ENCODE measurements around the gene CRYL1.

The CRYL1 gene, protein sequence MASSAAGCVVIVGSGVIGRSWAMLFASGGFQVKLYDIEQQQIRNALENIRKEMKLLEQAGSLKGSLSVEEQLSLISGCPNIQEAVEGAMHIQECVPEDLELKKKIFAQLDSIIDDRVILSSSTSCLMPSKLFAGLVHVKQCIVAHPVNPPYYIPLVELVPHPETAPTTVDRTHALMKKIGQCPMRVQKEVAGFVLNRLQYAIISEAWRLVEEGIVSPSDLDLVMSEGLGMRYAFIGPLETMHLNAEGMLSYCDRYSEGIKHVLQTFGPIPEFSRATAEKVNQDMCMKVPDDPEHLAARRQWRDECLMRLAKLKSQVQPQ

DNA sequence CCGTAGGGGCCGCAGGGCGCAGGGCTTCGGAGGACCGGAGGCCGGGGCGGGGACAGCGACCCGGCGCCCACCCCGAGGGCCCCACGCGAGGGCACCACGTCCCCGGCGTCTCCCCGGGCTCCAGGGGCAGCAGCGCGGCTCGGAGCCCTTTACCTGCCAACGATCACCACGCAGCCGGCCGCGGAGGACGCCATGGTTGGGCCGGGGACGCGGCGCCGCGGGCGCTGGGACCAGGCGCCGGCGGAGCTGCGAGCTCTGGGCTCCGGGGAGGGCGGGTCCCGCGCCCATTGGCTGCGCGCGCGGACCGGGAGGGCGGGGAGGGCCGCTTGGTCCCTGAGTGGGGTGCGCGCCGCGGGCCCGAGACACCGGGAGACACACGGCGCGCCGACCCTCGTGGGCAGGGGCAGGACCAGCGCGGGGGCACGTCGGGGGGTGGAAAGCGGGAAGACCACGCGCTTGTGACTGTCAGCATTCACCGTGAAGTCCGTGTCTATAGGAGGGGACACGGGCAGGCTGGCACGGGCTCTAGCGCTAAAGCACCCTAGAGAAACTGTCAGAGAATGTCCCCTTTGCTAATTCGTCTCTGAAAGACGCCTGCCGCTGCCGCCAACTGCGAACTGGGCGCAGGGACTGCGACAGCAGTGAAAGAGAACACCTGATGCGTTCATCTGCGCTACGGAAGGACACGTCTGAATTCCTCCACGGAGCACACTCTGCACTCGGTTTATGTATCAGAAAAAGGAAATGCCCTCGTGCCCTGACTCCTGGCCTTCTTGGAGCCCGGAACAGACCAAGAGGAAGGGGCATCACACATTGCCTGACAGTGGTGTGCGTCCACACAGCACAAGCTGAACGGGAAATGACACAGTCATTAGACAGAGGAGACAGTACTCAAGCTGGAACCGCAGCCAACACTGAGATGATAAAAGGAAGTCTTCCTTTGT is at the start of gene CRYL1:
Gene CRYL1, minus strand, starts transcription at position 257 of the 944 bp plus-strand sequence. Its CDS starts 63 bp downstream, at position 194.
- no peak for DNase-seq (ENCODE audit: low read depth)

GRCh38 chr13:20573636-20574035 is 48.0 kb upstream of the CRYL1 start:
- no peak for DNase-seq (ENCODE audit: low read depth)

- no peak for DNase-seq (ENCODE audit: low read depth)
Observed at GRCh38 chr13:20573186-20573585, 47.5 kb upstream of the CRYL1 start.

- no peak for DNase-seq (ENCODE audit: low read depth)
Observed at GRCh38 chr13:20571676-20572075, 46.0 kb upstream of the CRYL1 start.

GRCh38 chr13:20570517-20570916 is 44.9 kb upstream of the CRYL1 start:
- DNase-seq (ENCODE audit: low read depth) = no peak

GRCh38 chr13:20567881-20568528 is 42.3 kb upstream of the CRYL1 start:
- no peak for DNase-seq (ENCODE audit: low read depth)

DNA sequence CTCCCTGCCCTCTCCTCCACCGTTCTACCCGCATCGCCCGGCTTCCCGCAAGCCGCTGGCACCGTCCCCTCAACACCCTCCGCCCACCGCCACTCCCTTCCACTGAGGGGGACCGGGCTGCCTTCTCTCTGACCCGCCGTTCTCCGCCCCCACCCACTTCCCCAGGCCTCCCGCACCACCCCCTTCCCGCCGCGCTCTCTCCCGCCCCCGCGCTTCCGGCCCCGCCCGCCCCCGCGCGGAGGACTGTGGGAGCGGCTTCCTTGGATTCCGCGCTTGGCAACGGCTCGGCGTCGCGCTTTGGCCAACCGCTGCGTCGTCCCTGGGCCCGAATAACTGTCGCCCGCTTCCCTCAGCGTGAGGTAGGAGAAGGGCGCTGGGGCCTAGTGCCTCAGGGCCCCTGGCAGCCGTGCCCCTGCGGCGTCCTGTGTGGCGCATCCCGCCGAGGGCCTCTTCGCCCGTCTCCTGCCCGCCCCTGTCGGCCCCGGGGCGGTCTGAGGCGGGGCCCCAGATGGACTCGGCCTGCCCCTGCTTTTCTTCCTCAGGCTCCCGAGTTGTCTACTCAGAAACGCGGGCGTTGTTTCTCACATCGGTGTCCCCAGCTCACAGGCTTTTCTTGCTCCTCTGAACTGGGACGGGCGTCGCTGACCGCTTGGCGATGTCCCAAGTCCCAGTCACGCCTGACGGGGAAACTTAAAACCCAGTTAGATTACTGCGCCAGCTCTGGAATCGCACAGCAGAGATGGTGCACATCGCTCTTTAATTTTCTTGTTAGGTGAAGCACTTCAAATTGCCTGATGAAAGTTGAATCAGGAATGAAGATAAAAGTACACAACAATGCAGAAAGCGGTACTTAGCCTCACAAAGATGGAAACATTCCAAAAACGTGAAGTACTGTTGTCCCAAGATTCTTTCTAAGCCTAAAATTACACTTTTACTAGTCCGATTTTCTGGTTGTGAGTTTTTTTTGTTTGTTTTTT is 41.5 kb upstream of the CRYL1 start, which contains the start of gene IFT88:
Gene IFT88, plus strand, starts transcription at position 260 of the 977 bp plus-strand sequence. CDS start 7,229 bp downstream, outside the sequence.
- peak; percentile 35 for DNase-seq (ENCODE audit: low read depth)

GRCh38 chr13:20566468-20566897 is 40.8 kb upstream of the CRYL1 start:
- peak; percentile 34 for DNase-seq (ENCODE audit: low read depth)

GRCh38 chr13:20565115-20565736 is 39.6 kb upstream of the CRYL1 start:
- no peak for DNase-seq (ENCODE audit: low read depth)

DNA sequence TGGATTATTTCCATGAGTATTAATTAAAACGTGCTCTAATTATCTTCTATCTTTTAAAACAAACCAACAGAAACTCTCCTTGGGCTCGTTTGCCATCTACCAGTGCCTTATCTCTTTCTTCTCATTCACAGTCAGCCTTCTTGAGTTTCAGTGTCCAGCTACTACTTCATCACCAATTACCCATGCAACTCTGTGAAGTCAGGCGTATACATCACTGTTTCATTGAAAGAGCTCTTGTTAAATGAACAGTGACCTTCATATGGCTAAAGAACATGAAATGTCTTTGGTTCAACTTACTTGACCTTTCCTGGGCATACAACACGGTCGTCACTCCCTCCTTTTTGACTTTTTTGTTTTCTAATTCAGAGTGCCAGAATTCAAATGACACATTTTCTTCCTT is 36.1 kb upstream of the CRYL1 start:
- no peak for DNase-seq (ENCODE audit: low read depth)

DNA sequence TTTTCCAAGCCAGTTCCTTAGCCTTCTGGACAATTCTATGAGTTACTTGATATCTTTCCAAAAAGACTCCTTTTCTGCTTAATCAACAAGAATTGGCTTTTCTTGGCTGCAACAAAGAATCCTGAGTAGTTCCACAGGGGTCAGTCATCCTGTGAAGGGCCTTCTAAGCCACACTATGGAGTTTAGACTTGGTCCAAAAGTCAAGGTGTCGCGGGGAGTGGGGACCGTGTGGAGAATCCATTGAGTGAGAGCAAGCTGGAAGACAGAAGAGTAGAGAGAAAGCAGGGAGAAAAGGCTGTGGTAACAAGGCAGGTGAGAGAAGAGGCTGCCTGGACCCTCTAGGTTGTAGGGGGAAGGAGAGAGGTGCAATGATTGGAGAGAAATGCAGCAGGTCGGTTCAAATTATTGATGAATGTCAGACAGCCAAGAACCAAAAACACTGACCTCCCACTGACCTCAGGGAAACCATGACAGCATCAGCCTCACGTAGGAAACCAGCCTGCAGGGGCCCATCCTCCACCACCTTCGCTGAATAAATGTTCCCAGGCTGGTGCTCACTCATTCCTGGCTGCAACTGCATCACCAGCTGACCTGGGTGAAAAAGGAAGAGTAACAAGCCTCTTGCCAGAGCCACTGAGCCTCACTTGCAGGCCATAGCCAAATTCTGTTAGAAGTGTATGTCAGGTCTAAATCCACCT is 34.2 kb upstream of the CRYL1 start:
- no peak for DNase-seq (ENCODE audit: low read depth)

- DNase-seq (ENCODE audit: low read depth) = no peak
Observed at GRCh38 chr13:20558982-20559381, 33.3 kb upstream of the CRYL1 start.

GRCh38 chr13:20553311-20553710 is 27.7 kb upstream of the CRYL1 start:
- DNase-seq (ENCODE audit: low read depth) = no peak

DNA sequence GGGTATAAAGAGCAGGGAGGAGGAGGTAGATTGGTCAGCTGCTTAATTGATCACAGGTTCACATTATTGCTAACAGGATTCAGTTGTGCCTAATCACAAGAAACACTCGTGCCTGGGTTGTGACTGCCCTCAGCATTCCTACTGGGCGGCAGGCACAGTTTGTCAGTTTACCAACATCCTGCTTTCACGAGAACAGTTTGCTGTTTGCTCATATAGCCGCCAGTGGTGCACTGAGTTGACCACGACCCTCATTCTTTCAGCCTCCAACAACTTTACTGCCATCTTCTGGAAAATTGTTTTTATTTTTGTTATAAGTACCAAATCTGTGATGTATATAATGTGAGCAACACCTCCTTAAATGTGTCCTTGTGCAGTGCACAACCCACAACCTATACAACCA is 25.1 kb upstream of the CRYL1 start:
- DNase-seq (ENCODE audit: low read depth) = no peak

DNA sequence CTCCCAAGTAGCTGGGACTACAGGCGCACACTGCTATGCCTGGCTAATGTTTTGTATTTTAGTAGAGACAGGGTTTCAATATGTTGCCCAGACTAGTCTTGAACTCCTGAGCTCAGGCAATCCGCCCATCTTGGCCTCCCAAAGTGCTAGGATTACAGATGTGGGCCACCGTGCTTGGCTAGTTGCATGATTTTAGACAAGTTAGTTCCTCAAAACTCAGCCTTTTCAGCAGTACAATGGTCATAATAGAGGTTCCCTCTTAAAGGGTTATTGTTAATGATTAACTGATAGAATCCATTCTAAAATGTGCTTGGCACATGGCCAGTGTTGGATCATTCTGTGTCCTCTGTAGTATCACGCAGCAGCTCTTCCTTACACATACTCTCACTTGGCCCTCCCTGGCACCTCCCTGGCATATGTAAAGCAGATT is 21.8 kb upstream of the CRYL1 start:
- no peak for DNase-seq (ENCODE audit: low read depth)

DNA sequence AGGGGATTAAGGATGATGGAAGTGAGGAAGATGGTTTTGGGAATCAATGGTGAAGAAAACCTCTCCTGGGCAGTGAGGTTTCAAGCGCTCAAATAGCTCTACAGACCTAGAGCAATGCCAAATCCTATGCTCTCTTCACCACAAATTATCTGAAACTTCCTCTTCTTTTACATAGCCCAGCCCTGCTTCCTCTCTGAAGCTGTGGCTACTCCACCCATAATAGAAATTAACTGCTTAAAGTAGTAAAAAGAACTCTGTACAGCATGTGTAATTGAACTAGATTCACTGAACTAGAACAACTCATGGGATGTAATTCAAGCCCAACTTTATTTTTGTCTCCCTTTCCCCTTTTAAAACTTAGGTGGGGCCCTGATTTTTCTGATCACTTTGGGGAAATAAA is 20.9 kb upstream of the CRYL1 start:
- no peak for DNase-seq (ENCODE audit: low read depth)

DNA sequence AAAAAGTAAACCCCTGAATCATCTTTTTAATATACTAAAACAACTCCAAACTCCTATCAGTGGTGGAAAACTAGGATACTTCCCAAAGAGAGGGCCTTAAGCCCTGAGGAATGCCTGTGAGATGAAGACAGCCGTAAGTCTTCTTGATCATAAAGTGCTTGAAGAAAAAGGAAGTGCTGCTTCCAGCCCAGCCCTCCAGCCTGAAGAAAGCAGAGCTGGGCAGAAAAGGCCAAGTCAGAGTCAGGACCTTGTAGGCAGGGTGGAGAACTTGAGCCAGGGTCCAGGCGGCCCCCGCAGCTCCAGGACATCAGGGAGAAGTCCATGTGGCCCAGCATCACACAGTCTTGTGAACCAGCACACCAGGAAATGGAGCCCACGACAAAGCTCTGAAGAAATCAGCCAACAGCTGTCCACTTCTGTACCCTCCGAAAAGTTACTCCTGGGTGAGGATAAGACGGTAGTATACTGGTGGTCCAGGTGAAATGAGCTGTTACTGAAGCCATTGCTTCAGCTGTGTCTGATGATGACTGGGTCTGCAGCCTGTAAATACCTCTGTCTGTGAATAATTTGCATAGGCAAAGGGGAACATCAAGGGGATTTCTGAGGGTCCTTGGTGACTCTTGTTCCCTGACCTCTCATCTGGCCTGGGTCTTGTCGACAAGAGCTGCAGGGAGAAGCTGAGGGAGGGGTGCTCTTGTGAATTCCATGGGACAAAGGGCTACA is 18.7 kb upstream of the CRYL1 start:
- DNase-seq (ENCODE audit: low read depth) = no peak

DNA sequence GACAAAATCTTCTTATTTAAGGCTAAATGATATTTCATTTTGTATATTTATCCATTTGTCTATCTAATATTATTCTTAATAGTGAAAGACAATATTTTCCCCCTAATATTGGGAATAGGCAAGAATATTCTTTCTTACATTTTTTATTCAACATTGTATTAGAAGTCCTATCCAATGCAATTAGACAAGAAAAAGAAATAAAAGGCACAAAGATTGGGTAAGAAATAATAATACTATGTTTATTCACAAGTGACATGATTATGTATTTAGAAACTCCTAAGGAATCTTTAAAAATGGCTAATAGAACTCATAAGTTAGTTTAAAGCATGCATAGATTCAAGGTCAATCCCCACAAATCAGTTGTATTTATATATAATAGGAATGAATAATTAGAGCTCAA is 11.3 kb upstream of the CRYL1 start:
- no peak for DNase-seq (ENCODE audit: low read depth)

DNA sequence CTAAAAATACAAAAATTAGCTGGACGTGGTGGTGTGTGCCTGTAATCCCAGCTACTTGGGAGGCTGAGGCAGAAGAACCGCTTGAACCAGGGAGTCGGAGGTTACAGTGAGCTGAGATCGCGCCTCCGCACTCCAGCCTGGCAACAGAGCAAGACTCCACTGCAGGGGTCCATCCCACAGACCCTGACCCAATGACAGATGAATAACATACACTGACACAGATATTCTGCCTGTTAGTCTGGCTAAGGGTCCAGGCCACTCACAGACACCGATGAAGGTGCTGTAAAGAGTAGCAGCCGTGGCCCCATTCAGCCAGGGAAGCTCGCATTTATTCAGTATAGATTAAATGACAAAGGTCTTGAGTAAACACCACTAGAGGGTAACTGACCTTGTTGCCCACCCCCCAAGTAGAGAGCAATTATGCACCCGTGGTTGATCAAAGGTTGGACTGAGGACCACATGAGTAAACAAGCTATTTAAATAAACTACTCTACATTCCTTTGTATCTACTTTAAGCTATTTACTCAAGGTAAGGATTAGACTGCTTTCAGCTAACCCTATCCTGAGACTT is 8.5 kb upstream of the CRYL1 start:
- no peak for DNase-seq (ENCODE audit: low read depth)

Data from non-pigmented ciliary epithelial cell (primary cell).